HG03045 (cell line): ENCODE measurements around the gene ZNF850.

Experiments
- ATAC-seq: cut with Tn5 transposase; IDR thresholded peaks from one replicate; pipeline ENCODE4 v1.9.1; 2021; ENCODE audit warnings: mild to moderate bottlenecking, moderate library complexity; ENCODE audit not compliant: unreplicated experiment

ZNF850 gene

GRCh38 chr19:36707134-36707533 is 65.5 kb downstream of the ZNF850 start:
- ATAC-seq, result no peak

- no peak for ATAC-seq
Measured at GRCh38 chr19:36688058-36688457, 84.5 kb downstream of the ZNF850 start.

GRCh38 chr19:36687214-36688056 is 85.2 kb downstream of the ZNF850 start, which contains the start of gene ZNF567:
TSS of gene ZNF567 (plus strand) at chr19:36687612. CDS start at chr19:36694868, 7,256 bp downstream.
- peak; percentile 88 for ATAC-seq

GRCh38 chr19:36686365-36687213 is 86.0 kb downstream of the ZNF850 start:
- peak; percentile 3 for ATAC-seq

- ATAC-seq, result no peak
Measured at GRCh38 chr19:36685835-36686234, 86.8 kb downstream of the ZNF850 start.

- no peak for ATAC-seq
Measured at GRCh38 chr19:36679455-36679854, 93.2 kb downstream of the ZNF850 start.

GRCh38 chr19:36674201-36674600 is 98.4 kb downstream of the ZNF850 start:
- no peak for ATAC-seq

GRCh38 chr19:36672368-36672767 is 100.2 kb downstream of the ZNF850 start:
- ATAC-seq, result no peak

- no peak for ATAC-seq
Measured at GRCh38 chr19:36668646-36669045, 104.0 kb downstream of the ZNF850 start.

GRCh38 chr19:36665832-36666231 is 106.8 kb downstream of the ZNF850 start:
- ATAC-seq, result no peak
